Neural cell (in vitro differentiated cells): ENCODE results near the gene ASIC1. TPM values are rescaled to one million over a fixed set of nuclear protein-coding genes. Genes with fewer than 3 reads are reported as not detected.
A peak's percentile ranks its signal among the peaks of the same experiment; 100 is the strongest.

Source experiments
- H2AFZ ChIP-seq: fragments of 200-600, 300-800 bp; sonication (generic), shearing (Covaris generic); 2 replicates; pipeline ENCODE4 v1.6.0; 2014; ENCODE audit warnings: low read depth, mild to moderate bottlenecking, antibody characterized with exemption, low read length, moderate library complexity
- H3F3A ChIP-seq: fragments of 200-600 bp; shearing (Covaris generic); 2 replicates; pipeline ENCODE4 v1.6.1; 2016; ENCODE audit warnings: mild to moderate bottlenecking, moderate library complexity, mixed read lengths, antibody characterized with exemption, low read length; ENCODE audit not compliant: insufficient read depth, poor library complexity, severe bottlenecking
- H3K27ac ChIP-seq: fragments of 200-600, 300-800 bp; sonication (generic), shearing (Covaris generic); 2 replicates; pipeline ENCODE4 v1.5.1; 2014; ENCODE audit warnings: mild to moderate bottlenecking, low read length, moderate library complexity
- H3K27me3 ChIP-seq: fragments of 300-800, 200-600 bp; sonication (generic), shearing (Covaris generic); 2 replicates; pipeline ENCODE4 v1.6.0; 2014; ENCODE audit warnings: mild to moderate bottlenecking, low read depth, low read length, moderate library complexity; ENCODE audit not compliant: insufficient read depth
- H3K36me3 ChIP-seq: fragments of 300-800, 200-600 bp; sonication (generic), shearing (Covaris generic); 2 replicates; pipeline ENCODE4 v1.5.1; 2014; ENCODE audit warnings: mild to moderate bottlenecking, antibody characterized with exemption, low read length, moderate library complexity; ENCODE audit not compliant: insufficient read depth
- H3K4me2 ChIP-seq: fragments of 300-800, 200-600 bp; sonication (generic), shearing (Covaris generic); 2 replicates; pipeline ENCODE4 v1.6.0; 2014; ENCODE audit warnings: mild to moderate bottlenecking, low read length
- H3K4me3 ChIP-seq: fragments of 300-800, 200-600 bp; sonication (generic), shearing (Covaris generic); 2 replicates; pipeline ENCODE4 v1.5.1; 2014; ENCODE audit warnings: mild to moderate bottlenecking, low read length, moderate library complexity
- H3K79me2 ChIP-seq: fragments of 200-600 bp; shearing (Covaris generic); replicated peaks from 2 replicates; pipeline ENCODE4 v1.6.0; 2014; ENCODE audit warnings: mild to moderate bottlenecking, low read length, moderate library complexity; ENCODE audit not compliant: insufficient read depth
- H3K9ac ChIP-seq: fragments of 300-800, 200-600 bp; sonication (generic), shearing (Covaris generic); 2 replicates; pipeline ENCODE4 v1.6.1; 2016; ENCODE audit warnings: mild to moderate bottlenecking, low read length, mixed read lengths
- H3K9me2 ChIP-seq: fragments of 200-600 bp; shearing (Covaris generic); 2 replicates; pipeline ENCODE4 v1.6.1; 2016; ENCODE audit warnings: mild to moderate bottlenecking, low read length, mixed read lengths; ENCODE audit not compliant: insufficient read depth
- H3K9me3 ChIP-seq: fragments of 200-600, 300-800 bp; sonication (generic), shearing (Covaris generic); 2 replicates; pipeline ENCODE4 v1.6.1; 2016; ENCODE audit warnings: mild to moderate bottlenecking, mixed run types, low read length, moderate library complexity, mixed read lengths
- H4K20me1 ChIP-seq: fragments of 200-600 bp; shearing (Covaris generic); 2 replicates; pipeline ENCODE4 v1.6.1; 2016; ENCODE audit warnings: mild to moderate bottlenecking, mixed run types; ENCODE audit not compliant: insufficient read depth
- CTCF ChIP-seq: fragments of 450-650 bp; IDR thresholded peaks from 2 replicates; pipeline ENCODE4 v1.5.1; 2014; ENCODE audit warnings: antibody characterized with exemption, mild to moderate bottlenecking, moderate library complexity; ENCODE audit not compliant: poor library complexity, severe bottlenecking
- EP300 ChIP-seq: fragments of 450-650 bp; conservative IDR thresholded peaks from 2 replicates; pipeline ENCODE4 v1.6.1; 2014; ENCODE audit warnings: antibody characterized with exemption, mild to moderate bottlenecking, moderate library complexity; ENCODE audit not compliant: poor library complexity, severe bottlenecking
- EZH2 ChIP-seq: fragments of 200-600, 300-800 bp; shearing (Covaris generic), sonication (generic); IDR thresholded peaks from 2 replicates; pipeline ENCODE4 v1.6.1; 2014; ENCODE audit warnings: antibody characterized with exemption, low read length, borderline replicate concordance, mild to moderate bottlenecking; ENCODE audit not compliant: insufficient read depth, poor library complexity, severe bottlenecking
- POLR2AphosphoS5 ChIP-seq: IDR thresholded peaks from 2 replicates; pipeline ENCODE4 v1.6.1; 2012
- RAD21 ChIP-seq: fragments of 450-650 bp; conservative IDR thresholded peaks from 2 replicates; pipeline ENCODE4 v1.6.1; 2014; ENCODE audit warnings: antibody characterized with exemption, mild to moderate bottlenecking, moderate library complexity
- REST ChIP-seq: IDR thresholded peaks from 2 replicates; pipeline ENCODE4 v1.6.1; 2012; ENCODE audit warnings: borderline replicate concordance
- SMC3 ChIP-seq: fragments of 450-650 bp; conservative IDR thresholded peaks from 2 replicates; pipeline ENCODE4 v1.6.1; 2014; ENCODE audit warnings: antibody characterized with exemption, mild to moderate bottlenecking, moderate library complexity; ENCODE audit not compliant: poor library complexity
- TAF1 ChIP-seq: IDR thresholded peaks from 2 replicates; pipeline ENCODE4 v1.6.1; 2012; ENCODE audit warnings: low read depth
- polyA plus RNA-seq: library from polyadenylated mRNA; depleted of rRNA; stranded (reverse); fragments of >200 nt; gene quantifications from 2 replicates; pipeline ENCODE4 v1.2.3, GENCODE V29; 2014

ASIC1 gene
- polyA plus RNA-seq, 1 donor from 2014 or later = 8.0 TPM

GRCh38 chr12:50101663-50102062 is 44.3 kb downstream of the ASIC1 start:
- TF ChIP-seq RAD21 = peak; percentile 27
- peak; percentile 56 for TF ChIP-seq SMC3
- peak; percentile 65 for TF ChIP-seq CTCF
- no peak for TF ChIP-seq EP300
- no peak overlapping the region for H3K4me3 ChIP-seq
- H3K36me3 ChIP-seq = peaks cover 5% of the 10 kb centered on the region
- no peaks in the 10 kb centered on the region for H3K9me3 ChIP-seq
- no peaks in the 10 kb centered on the region for H3K9me2 ChIP-seq
- H2AFZ ChIP-seq = no peak overlapping the region
- no peaks in the 10 kb centered on the region for H3K79me2 ChIP-seq
- H3K9ac ChIP-seq = no peak overlapping the region
- H3K27me3 ChIP-seq = no peaks in the 10 kb centered on the region
- peaks cover 4% of the 10 kb centered on the region for H3F3A ChIP-seq
- H3K27ac ChIP-seq = no peak overlapping the region
- H3K4me2 ChIP-seq = no peak overlapping the region
- no peaks in the 10 kb centered on the region for H4K20me1 ChIP-seq

DNA sequence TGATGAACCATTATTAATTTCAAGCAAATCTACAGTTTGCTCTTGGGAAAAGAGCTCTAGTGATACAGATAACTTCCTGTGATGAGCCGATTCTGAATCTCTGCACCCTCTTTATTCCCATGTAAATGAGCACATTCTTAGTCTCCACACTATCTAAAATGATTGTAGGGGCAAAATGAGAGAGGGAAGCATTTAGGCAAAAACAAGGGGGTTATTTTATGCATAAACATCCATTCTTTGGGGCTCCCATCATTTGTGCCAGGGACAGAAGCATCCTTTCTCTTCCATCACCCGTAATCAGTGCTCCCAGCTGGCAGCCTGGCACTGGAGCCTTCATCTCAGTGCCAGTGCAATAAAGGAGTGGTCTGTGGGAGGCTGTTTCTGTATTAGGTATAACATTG is 44.7 kb downstream of the ASIC1 start:
- Histone ChIP-seq H3K9me3 (no peaks in the 10 kb centered on the region), H3K27me3 (no peaks in the 10 kb centered on the region), H3K79me2 (no peaks in the 10 kb centered on the region), H3F3A (peaks cover 4% of the 10 kb centered on the region), H4K20me1 (no peaks in the 10 kb centered on the region), H3K9me2 (no peaks in the 10 kb centered on the region), H3K36me3 (peaks cover 5% of the 10 kb centered on the region), H3K4me2 (no peak overlapping the region), H3K27ac (no peak overlapping the region), H3K9ac (no peak overlapping the region), H2AFZ (no peak overlapping the region), H3K4me3 (no peak overlapping the region)
- TF ChIP-seq REST = no peak
- no peak for TF ChIP-seq EP300
- no peak for TF ChIP-seq EZH2
- TF ChIP-seq TAF1 = no peak
- no peak for TF ChIP-seq POLR2AphosphoS5
- TF ChIP-seq RAD21 = no peak
- TF ChIP-seq CTCF = no peak
